ENCODE results near the gene RSPH3.
"Not testable (repeated sequence)": the region's sequence is repeated elsewhere in the genome, so short reads cannot be mapped to it uniquely, and the experiment has no call there.

The RSPH3 gene

DNA sequence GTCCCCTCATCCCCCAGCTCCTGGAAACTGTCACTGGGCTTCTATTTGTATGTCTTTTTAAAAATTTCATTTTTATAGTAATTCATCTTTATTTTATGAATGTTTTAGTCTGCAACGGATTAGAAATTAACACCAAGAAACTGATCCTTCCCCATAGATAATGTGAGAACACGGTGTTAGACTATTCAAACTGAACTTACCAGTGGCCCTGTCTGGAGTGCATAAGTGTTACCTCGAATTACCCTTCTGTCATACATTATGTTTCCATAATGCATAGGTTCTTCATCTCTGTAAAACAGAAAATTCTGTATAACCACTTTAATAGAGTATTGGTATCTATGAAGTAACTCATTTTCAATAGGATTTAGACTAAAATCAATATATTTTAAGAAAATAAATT is 6.4 kb downstream of the RSPH3 start:
- peaks cover 14% of the 10 kb centered on the region for H3K9me3 Mint-ChIP-seq
- no peaks in the 10 kb centered on the region for H3K4me1 Mint-ChIP-seq
- H3K27ac Mint-ChIP-seq, result no peak overlapping the region
- peaks cover 62% of the 10 kb centered on the region for H3K36me3 Mint-ChIP-seq (ENCODE audit: low read depth)
- no peaks in the 10 kb centered on the region for H3K27me3 Mint-ChIP-seq (ENCODE audit: low read depth)
- no peak for TF ChIP-seq CTCF (IDR thresholded peaks at IDR 0.05; ENCODE audit: unreplicated experiment in 3 of 3)
- H3K4me3 Mint-ChIP-seq, result no peak overlapping the region

GRCh38 chr6:158991017-158991723 is 8.8 kb downstream of the RSPH3 start:
- Mint-ChIP-seq H3K9me3 (peaks cover 22% of the 10 kb centered on the region), H3K27me3 (ENCODE audit: low read depth) (no peaks in the 10 kb centered on the region), H3K27ac (no peak overlapping the region), H3K36me3 (ENCODE audit: low read depth) (peaks cover 60% of the 10 kb centered on the region), H3K4me3 (no peak overlapping the region), H3K4me1 (no peaks in the 10 kb centered on the region)
- no peak for TF ChIP-seq CTCF (IDR thresholded peaks at IDR 0.05; ENCODE audit: unreplicated experiment in 3 of 3)

DNA sequence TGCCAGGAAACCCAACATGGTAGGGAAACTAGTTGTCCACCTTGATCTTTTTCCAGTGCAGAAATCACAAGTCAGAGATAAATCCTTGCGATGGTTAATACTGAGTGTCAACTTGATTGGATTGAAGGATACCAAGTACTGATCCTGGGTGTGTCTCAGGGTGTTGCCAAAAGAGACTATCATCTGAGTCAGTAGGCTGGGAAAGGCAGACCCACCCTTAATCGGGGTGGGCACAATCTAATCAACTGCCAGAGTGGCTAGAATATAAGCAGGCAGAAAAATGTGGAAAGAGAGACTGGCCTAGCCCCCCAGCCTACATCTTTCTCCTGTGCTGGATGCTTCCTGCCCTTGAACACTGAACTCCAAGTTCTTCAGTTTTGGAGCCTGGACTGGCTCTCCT is 10.3 kb downstream of the RSPH3 start:
- H3K27ac Mint-ChIP-seq; H3K4me1 Mint-ChIP-seq; H3K4me3 Mint-ChIP-seq; H3K27me3 Mint-ChIP-seq (ENCODE audit: low read depth): not testable (repeated sequence)
- Mint-ChIP-seq H3K36me3 (ENCODE audit: low read depth) (peaks cover 60% of the 10 kb centered on the region), H3K9me3 (peaks cover 22% of the 10 kb centered on the region)

DNA sequence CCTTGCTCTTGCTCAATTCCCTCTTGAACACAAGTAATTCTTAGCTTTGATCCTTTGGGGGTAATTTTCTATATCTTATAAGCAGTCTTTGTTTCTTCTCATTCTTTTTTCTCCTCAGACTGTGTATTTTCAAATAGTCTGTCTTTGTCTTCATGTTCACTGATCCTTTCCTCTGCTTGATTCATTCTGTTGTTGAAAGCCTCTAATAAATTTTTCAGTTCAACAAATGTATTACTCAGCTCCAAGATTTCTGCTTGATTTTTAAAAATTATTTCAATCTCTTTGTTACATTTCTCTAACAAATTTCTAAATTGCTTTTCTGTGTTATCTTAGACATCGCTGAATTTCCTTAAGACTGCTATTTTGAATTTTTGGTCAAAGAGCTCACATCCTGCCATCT is 11.5 kb downstream of the RSPH3 start:
- TF ChIP-seq CTCF (IDR thresholded peaks at IDR 0.05; ENCODE audit: unreplicated experiment in 3 of 3), result no peak
- H3K27ac Mint-ChIP-seq, result no peak overlapping the region
- H3K9me3 Mint-ChIP-seq, result peaks cover 19% of the 10 kb centered on the region
- no peaks in the 10 kb centered on the region for H3K27me3 Mint-ChIP-seq (ENCODE audit: low read depth)
- no peak overlapping the region for H3K4me3 Mint-ChIP-seq
- H3K36me3 Mint-ChIP-seq (ENCODE audit: low read depth), result peaks cover 56% of the 10 kb centered on the region
- H3K4me1 Mint-ChIP-seq, result no peaks in the 10 kb centered on the region

DNA sequence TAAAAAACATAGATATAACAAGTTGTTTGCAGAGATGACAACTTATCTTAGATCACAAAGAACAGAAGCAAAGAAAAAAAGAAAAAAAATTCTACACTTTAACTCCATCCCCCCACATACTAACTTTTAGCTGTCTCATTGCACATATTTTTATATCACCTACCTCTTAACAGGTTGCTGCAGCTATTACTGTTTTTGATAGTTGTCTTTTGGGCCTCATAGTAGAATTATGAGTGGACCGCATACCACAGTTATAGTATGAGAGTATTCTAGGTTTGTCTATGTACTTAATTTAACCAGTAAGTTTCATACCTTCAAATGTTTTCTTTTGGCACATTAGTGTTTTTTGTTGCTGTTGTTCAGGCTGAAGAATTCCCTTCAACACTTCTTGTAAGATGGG is 12.3 kb downstream of the RSPH3 start:
- Mint-ChIP-seq H3K27me3 (ENCODE audit: low read depth) (no peaks in the 10 kb centered on the region), H3K27ac (no peak overlapping the region), H3K4me3 (no peak overlapping the region), H3K4me1 (no peaks in the 10 kb centered on the region), H3K9me3 (peaks cover 17% of the 10 kb centered on the region), H3K36me3 (ENCODE audit: low read depth) (peaks cover 50% of the 10 kb centered on the region)
- TF ChIP-seq CTCF (IDR thresholded peaks at IDR 0.05; ENCODE audit: unreplicated experiment in 3 of 3), result no peak

- Mint-ChIP-seq H3K27ac (no peak overlapping the region), H3K4me1 (no peaks in the 10 kb centered on the region), H3K9me3 (no peaks in the 10 kb centered on the region), H3K4me3 (no peak overlapping the region), H3K27me3 (ENCODE audit: low read depth) (no peaks in the 10 kb centered on the region), H3K36me3 (ENCODE audit: low read depth) (peaks cover 22% of the 10 kb centered on the region)
- TF ChIP-seq CTCF (IDR thresholded peaks at IDR 0.05; ENCODE audit: unreplicated experiment in 3 of 3), result no peak
Measured at GRCh38 chr6:158978757-158979156, 21.2 kb downstream of the RSPH3 start.
